SK-N-SH treated with all-trans-retinoic acid at 6 μM for 48 hours (cell line): ENCODE results near the gene FOXJ3.
A peak's percentile ranks its signal among the peaks of the same experiment; 100 is the strongest.

Experiments
- ATAC-seq: fragments of 200-7000 bp; cut with Tn5 transposase; 3 replicates; pipeline ENCODE4 v1.9.1; 2020; ENCODE audit warnings: mild to moderate bottlenecking, moderate library complexity
- ARNTL ChIP-seq: fragments of 450-650 bp; formaldehyde crosslinking; IDR thresholded peaks from 2 replicates; pipeline ENCODE4 v1.5.0; 2020; ENCODE audit warnings: low read depth, mild to moderate bottlenecking, moderate library complexity, borderline replicate concordance
- CREB5 ChIP-seq: fragments of 250-450 bp; sonication (Bioruptor Pico); IDR thresholded peaks from 2 replicates; pipeline ENCODE4 v1.5.1; 2020; ENCODE audit warnings: low read depth, mild to moderate bottlenecking, moderate library complexity
- CSRNP3 ChIP-seq: fragments of 250-450 bp; sonication (Bioruptor Pico); IDR thresholded peaks from 2 replicates; pipeline ENCODE4 v1.5.1; 2021; ENCODE audit warnings: mild to moderate bottlenecking, moderate library complexity
- ESRRG ChIP-seq: fragments of 250-450 bp; sonication (Bioruptor Pico); IDR thresholded peaks from 2 replicates; pipeline ENCODE4 v1.6.1; 2021; ENCODE audit warnings: mild to moderate bottlenecking
- GLIS3 ChIP-seq: fragments of 250-450 bp; sonication (Bioruptor Pico); IDR thresholded peaks from 2 replicates; pipeline ENCODE4 v1.5.0; 2020; ENCODE audit warnings: mild to moderate bottlenecking, moderate library complexity
- ISL1 ChIP-seq: fragments of 250-450 bp; sonication (Bioruptor Pico); IDR thresholded peaks from 2 replicates; pipeline ENCODE4 v2.1.2; 2022; ENCODE audit warnings: mild to moderate bottlenecking, moderate library complexity
- OSR1 ChIP-seq: fragments of 250-450 bp; sonication (Bioruptor Pico); IDR thresholded peaks from 2 replicates; pipeline ENCODE4 v1.8.0; 2022; ENCODE audit warnings: moderate library complexity, mild to moderate bottlenecking, inconsistent platforms
- PATZ1 ChIP-seq: fragments of 250-450 bp; sonication (Bioruptor Pico); IDR thresholded peaks from 2 replicates; pipeline ENCODE4 v1.8.0; 2020; ENCODE audit warnings: mild to moderate bottlenecking, moderate library complexity, borderline replicate concordance
- POU6F1 ChIP-seq: fragments of 250-450 bp; sonication (Bioruptor Pico); IDR thresholded peaks from 2 replicates; pipeline ENCODE4 v1.8.0; 2021; ENCODE audit warnings: low read depth, mild to moderate bottlenecking, moderate library complexity, borderline replicate concordance
- PPARA ChIP-seq: fragments of 250-450 bp; sonication (Bioruptor Pico); IDR thresholded peaks from 2 replicates; pipeline ENCODE4 v1.5.0; 2020; ENCODE audit warnings: mild to moderate bottlenecking, borderline replicate concordance
- TSHZ2 ChIP-seq: fragments of 250-450 bp; sonication (Bioruptor Pico); IDR thresholded peaks from 2 replicates; pipeline ENCODE4 v1.5.0; 2020; ENCODE audit warnings: mild to moderate bottlenecking, moderate library complexity
- ZC3H10 ChIP-seq: fragments of 250-450 bp; sonication (Bioruptor Pico); IDR thresholded peaks from 2 replicates; pipeline ENCODE4 v1.5.1; 2021; ENCODE audit warnings: mild to moderate bottlenecking, moderate library complexity
- ZFP3 ChIP-seq: fragments of 250-450 bp; sonication (Bioruptor Pico); IDR thresholded peaks from 2 replicates; pipeline ENCODE4 v1.5.0; 2020; ENCODE audit warnings: mild to moderate bottlenecking, moderate library complexity
- ZFP30 ChIP-seq: fragments of 450-650 bp; formaldehyde crosslinking; IDR thresholded peaks from 2 replicates; pipeline ENCODE4 v1.5.0; 2022; ENCODE audit warnings: mild to moderate bottlenecking, moderate library complexity
- ZNF565 ChIP-seq: fragments of 450-650 bp; formaldehyde crosslinking; conservative IDR thresholded peaks from 2 replicates; pipeline ENCODE4 v1.5.0; 2020; ENCODE audit warnings: low read depth, mild to moderate bottlenecking, moderate library complexity
- ZNF70 ChIP-seq: fragments of 450-650 bp; formaldehyde crosslinking; IDR thresholded peaks from 2 replicates; pipeline ENCODE4 v1.5.0; 2020; ENCODE audit warnings: mild to moderate bottlenecking, moderate library complexity
- ZNF8 ChIP-seq: fragments of 450-650 bp; formaldehyde crosslinking; IDR thresholded peaks from 2 replicates; pipeline ENCODE4 v1.5.0; 2020; ENCODE audit warnings: mild to moderate bottlenecking, moderate library complexity

The FOXJ3 gene

GRCh38 chr1:42260376-42261070, 74.5 kb downstream of the FOXJ3 start:
- ATAC-seq = no peak
- TF ChIP-seq ARNTL (CRISPR knock-in tag) (no peak), ESRRG (CRISPR knock-in tag) (no peak), ZNF70 (CRISPR knock-in tag) (no peak)
- TF ChIP-seq, all 23 proteins: peak for 0

GRCh38 chr1:42259739-42260064, 75.3 kb downstream of the FOXJ3 start:
- TF ChIP-seq ISL1 = no peak; the same call in 1 of the 2 replicates
- no peak for TF ChIP-seq ZNF70 (CRISPR knock-in tag)
- TF ChIP-seq CSRNP3 (CRISPR knock-in tag) = no peak
- no peak for TF ChIP-seq PPARA
- no peak for TF ChIP-seq ZFP30 (CRISPR knock-in tag)
- TF ChIP-seq OSR1 (CRISPR knock-in tag) = no peak
- TF ChIP-seq ZNF565 (CRISPR knock-in tag) = no peak
- peak; percentile 81 for ATAC-seq

- ATAC-seq = peak; percentile 97
- TF ChIP-seq ZFP3 (CRISPR knock-in tag) = no peak
- TF ChIP-seq ZC3H10 = no peak
- no peak for TF ChIP-seq TSHZ2 (CRISPR knock-in tag)
- no peak for TF ChIP-seq PATZ1 (CRISPR knock-in tag)
- no peak for TF ChIP-seq CREB5 (CRISPR knock-in tag)
- peak; percentile 95 for TF ChIP-seq ISL1
- TF ChIP-seq ZFP30 (CRISPR knock-in tag) = no peak
- TF ChIP-seq CSRNP3 (CRISPR knock-in tag) = no peak
- TF ChIP-seq, all 23 proteins: peak for 1
These were observed 75.8 kb downstream of the FOXJ3 start for GRCh38 chr1:42259059-42259738.

- no peak for TF ChIP-seq GLIS3 (CRISPR knock-in tag)
- TF ChIP-seq, all 23 proteins: peak for 0
- ATAC-seq = no peak
These were observed 76.8 kb downstream of the FOXJ3 start for GRCh38 chr1:42258218-42258617.

GRCh38 chr1:42251042-42251441, 84.0 kb downstream of the FOXJ3 start:
- ATAC-seq = no peak
- TF ChIP-seq ESRRG (CRISPR knock-in tag) (no peak), ZNF8 (CRISPR knock-in tag) (no peak), ISL1 (no peak), TSHZ2 (CRISPR knock-in tag) (no peak), CREB5 (CRISPR knock-in tag) (no peak), ZFP30 (CRISPR knock-in tag) (no peak), POU6F1 (CRISPR knock-in tag) (no peak), ARNTL (CRISPR knock-in tag) (no peak)
